Activated CD4-positive, alpha-beta T cell treated with anti-CD3 and anti-CD28 coated beads, Interleukin-2, amount 10 ng/mL, durations not matched to agents 24 days and 14 days (primary cell): Measurements from ENCODE around the gene ALDH5A1. TPM values are rescaled to one million over a fixed set of nuclear protein-coding genes. Genes with fewer than 3 reads are reported as not detected.
A peak's percentile ranks its signal among the peaks of the same experiment; 100 is the strongest.

Source experiments
- DNase-seq: peaks from one replicate; pipeline ENCODE4 v3.0.0; 2022
- H3K27ac Mint-ChIP-seq: one replicate; pipeline ENCODE4 v1.8.0; 2022; ENCODE audit warnings: mild to moderate bottlenecking, mixed read lengths
- H3K27me3 Mint-ChIP-seq: one replicate; pipeline ENCODE4 v1.8.0; 2022; ENCODE audit warnings: mixed read lengths
- H3K36me3 Mint-ChIP-seq: one replicate; pipeline ENCODE4 v1.8.0; 2022; ENCODE audit warnings: low read depth, mild to moderate bottlenecking, mixed read lengths
- H3K4me1 Mint-ChIP-seq: one replicate; pipeline ENCODE4 v1.8.0; 2021; ENCODE audit warnings: mixed read lengths
- H3K4me3 Mint-ChIP-seq: one replicate; pipeline ENCODE4 v1.8.0; 2022; ENCODE audit warnings: mild to moderate bottlenecking, moderate library complexity, mixed read lengths
- H3K9me3 Mint-ChIP-seq: one replicate; pipeline ENCODE4 v1.8.0; 2021; ENCODE audit warnings: mixed read lengths
- intact Hi-C: fragments of 100-400 bp; cut with micrococcal nuclease; formaldehyde crosslinking; loops from one replicate; pipeline ENCODE4 v1.15.1; 2023
- total RNA-seq: library from RNA; stranded (reverse); gene quantifications from 2 replicates; pipeline ENCODE4 v1.2.3, GENCODE V29; 2022

Gene ALDH5A1
- total RNA-seq, 1 donor from 2014 or later, result 11.7 TPM

DNA sequence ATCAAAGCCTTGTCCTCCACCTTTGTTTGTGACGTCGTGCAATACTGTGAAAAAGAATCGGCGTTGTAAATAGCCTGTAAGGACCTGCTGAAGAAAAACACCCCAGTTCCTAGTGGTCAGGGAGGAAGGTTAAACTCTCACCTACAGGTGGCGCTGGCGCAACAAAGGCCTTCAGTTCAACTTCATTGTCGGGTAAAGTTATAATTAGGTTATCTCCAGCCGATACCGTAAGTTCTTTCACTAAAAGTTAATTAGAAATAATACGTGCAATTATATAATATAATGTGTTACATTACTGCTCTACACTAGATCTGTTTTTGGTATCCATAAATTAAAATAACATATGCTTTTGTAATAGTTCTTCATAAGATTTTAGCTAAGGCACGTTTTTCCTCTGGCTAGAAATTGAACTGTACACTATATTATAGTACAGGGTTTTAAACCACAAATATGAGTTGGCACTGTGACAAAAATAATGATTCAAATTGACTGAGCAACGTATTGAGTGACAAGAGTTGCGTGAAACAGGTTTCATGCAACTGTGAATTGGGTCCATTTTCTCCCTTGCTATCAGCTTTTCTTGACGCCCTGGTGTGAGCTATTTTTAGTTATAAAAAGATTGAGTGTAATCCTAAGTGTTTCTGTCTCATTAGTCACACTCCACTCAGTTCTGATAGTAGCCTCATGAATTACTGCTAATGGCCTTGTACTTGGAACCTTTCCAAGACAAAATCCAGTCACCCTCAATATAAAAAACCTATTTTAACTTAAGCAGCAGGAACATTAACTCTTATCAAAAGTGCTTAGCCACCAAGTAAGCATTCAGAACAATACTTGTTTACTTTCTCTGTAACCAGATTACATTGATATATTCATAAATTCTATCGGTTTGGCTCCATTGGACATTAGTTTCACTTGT is 89.0 kb downstream of the ALDH5A1 start:
- Mint-ChIP-seq H3K4me1 (peaks cover 2% of the 10 kb centered on the region), H3K9me3 (no peaks in the 10 kb centered on the region), H3K27me3 (peaks cover 24% of the 10 kb centered on the region), H3K27ac (no peak overlapping the region), H3K4me3 (no peak overlapping the region), H3K36me3 (no peaks in the 10 kb centered on the region)
- DNase-seq, result peak; percentile 91
- intact Hi-C loops, result loop anchor here (1.0 to 10.0 kb wide), 4 partner anchors 61 to 487 kb away; partner anchors contain the start of gene KIAA0319

DNA sequence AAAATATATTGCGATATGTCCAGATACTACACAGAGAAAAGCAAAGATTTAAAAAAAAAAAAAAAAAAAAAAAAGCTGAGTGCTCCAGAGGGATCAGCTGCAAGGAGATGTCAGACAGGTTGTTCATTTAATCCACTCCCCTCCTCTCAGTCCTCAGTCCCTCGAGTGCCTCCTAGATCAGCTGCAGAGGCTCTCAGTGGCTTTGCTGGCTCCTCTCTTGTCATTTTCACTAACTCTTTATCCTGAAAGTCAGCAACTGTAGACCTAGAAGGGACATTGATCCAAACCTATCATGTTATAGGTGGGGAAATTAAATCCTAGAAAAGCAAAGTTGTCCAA is 89.6 kb downstream of the ALDH5A1 start:
- no peak for DNase-seq
- H3K4me3 Mint-ChIP-seq, result no peak overlapping the region
- intact Hi-C loops, result loop anchor here (5.0 to 10.0 kb wide), 2 partner anchors 60 to 433 kb away; partner anchors contain the start of gene KIAA0319
- peaks cover 2% of the 10 kb centered on the region for H3K4me1 Mint-ChIP-seq
- H3K27me3 Mint-ChIP-seq, result peaks cover 24% of the 10 kb centered on the region
- no peaks in the 10 kb centered on the region for H3K36me3 Mint-ChIP-seq
- no peaks in the 10 kb centered on the region for H3K9me3 Mint-ChIP-seq
- no peak overlapping the region for H3K27ac Mint-ChIP-seq

Other genes with a start within 250 kb of the ALDH5A1 start
- gene DCDC2, start 136.9 kb upstream of the ALDH5A1 start, total RNA-seq, result not detected in 2 replicates
- 30.1 and 31.6 TPM in 2 replicates for gene MRS2, start 92.0 kb upstream of the ALDH5A1 start, total RNA-seq
- gene GPLD1, start 5.4 kb upstream of the ALDH5A1 start, total RNA-seq, result 0.17 and 0.44 TPM in 2 replicates
- 0.02 TPM in 1 of 2 replicates, not detected in the other for gene KIAA0319, start 151.2 kb downstream of the ALDH5A1 start, total RNA-seq
- 45.3 and 45.9 TPM in 2 replicates for gene TDP2, start 171.9 kb downstream of the ALDH5A1 start, total RNA-seq
- 25.3 and 30.0 TPM in 2 replicates for gene ACOT13, start 172.1 kb downstream of the ALDH5A1 start, total RNA-seq
- 113 and 118 TPM in 2 replicates for gene C6orf62, start 224.2 kb downstream of the ALDH5A1 start, total RNA-seq